Measurements from ENCODE around the gene LOXL1. TPM values are rescaled to one million over a fixed set of nuclear protein-coding genes. Genes with fewer than 3 reads are reported as not detected.
"Not testable (repeated sequence)": the region's sequence is repeated elsewhere in the genome, so short reads cannot be mapped to it uniquely, and the experiment has no call there.

The LOXL1 gene
- total and polyA plus RNA-seq, 2 experiments from 2014 or later: 54.5 to 92.4 TPM

- no peaks in the 10 kb centered on the region for H3K36me3 ChIP-seq
- DNase-seq (ENCODE audit: low read depth in 1 of 2, low spot score in 1 of 2): peak in 1 of 2 donors; percentile 74
- no peak overlapping the region for H3K27ac ChIP-seq
- no peak overlapping the region for H3K4me3 ChIP-seq
- H3K9me3 ChIP-seq (ENCODE audit: low read depth): no peaks in the 10 kb centered on the region
- TF ChIP-seq, protein P1, sequence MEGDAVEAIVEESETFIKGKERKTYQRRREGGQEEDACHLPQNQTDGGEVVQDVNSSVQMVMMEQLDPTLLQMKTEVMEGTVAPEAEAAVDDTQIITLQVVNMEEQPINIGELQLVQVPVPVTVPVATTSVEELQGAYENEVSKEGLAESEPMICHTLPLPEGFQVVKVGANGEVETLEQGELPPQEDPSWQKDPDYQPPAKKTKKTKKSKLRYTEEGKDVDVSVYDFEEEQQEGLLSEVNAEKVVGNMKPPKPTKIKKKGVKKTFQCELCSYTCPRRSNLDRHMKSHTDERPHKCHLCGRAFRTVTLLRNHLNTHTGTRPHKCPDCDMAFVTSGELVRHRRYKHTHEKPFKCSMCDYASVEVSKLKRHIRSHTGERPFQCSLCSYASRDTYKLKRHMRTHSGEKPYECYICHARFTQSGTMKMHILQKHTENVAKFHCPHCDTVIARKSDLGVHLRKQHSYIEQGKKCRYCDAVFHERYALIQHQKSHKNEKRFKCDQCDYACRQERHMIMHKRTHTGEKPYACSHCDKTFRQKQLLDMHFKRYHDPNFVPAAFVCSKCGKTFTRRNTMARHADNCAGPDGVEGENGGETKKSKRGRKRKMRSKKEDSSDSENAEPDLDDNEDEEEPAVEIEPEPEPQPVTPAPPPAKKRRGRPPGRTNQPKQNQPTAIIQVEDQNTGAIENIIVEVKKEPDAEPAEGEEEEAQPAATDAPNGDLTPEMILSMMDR (IDR thresholded peaks at IDR 0.05; ENCODE audit: low read depth, low read length): peak; percentile 51
- H3K4me1 ChIP-seq (ENCODE audit: low read depth): peaks cover 57% of the 10 kb centered on the region
- no peaks in the 10 kb centered on the region for H3K27me3 ChIP-seq
These were observed 9.9 kb downstream of the LOXL1 start for GRCh38 chr15:73936181-73936580.

- H3K27ac ChIP-seq: no peak overlapping the region
- H3K4me3 ChIP-seq: no peak overlapping the region
- no peaks in the 10 kb centered on the region for H3K36me3 ChIP-seq
- no peaks in the 10 kb centered on the region for H3K9me3 ChIP-seq (ENCODE audit: low read depth)
- peaks cover 62% of the 10 kb centered on the region for H3K4me1 ChIP-seq (ENCODE audit: low read depth)
- no peaks in the 10 kb centered on the region for H3K27me3 ChIP-seq
- DNase-seq (ENCODE audit: low read depth in 1 of 2, low spot score in 1 of 2): no peak
- TF ChIP-seq, protein P1 (IDR thresholded peaks at IDR 0.05; ENCODE audit: low read depth, low read length): no peak
These were observed 10.5 kb downstream of the LOXL1 start for GRCh38 chr15:73936588-73937290.

GRCh38 chr15:73937296-73937695, 11.0 kb downstream of the LOXL1 start:
- Histone ChIP-seq H3K9me3 (ENCODE audit: low read depth) (no peaks in the 10 kb centered on the region), H3K36me3 (no peaks in the 10 kb centered on the region), H3K27me3 (no peaks in the 10 kb centered on the region), H3K4me1 (ENCODE audit: low read depth) (peaks cover 60% of the 10 kb centered on the region), H3K27ac (no peak overlapping the region), H3K4me3 (no peak overlapping the region)
- TF ChIP-seq, protein P1 (IDR thresholded peaks at IDR 0.05; ENCODE audit: low read depth, low read length): no peak
- DNase-seq (ENCODE audit: low read depth in 1 of 2, low spot score in 1 of 2): no peak

GRCh38 chr15:73937726-73938125, 11.5 kb downstream of the LOXL1 start:
- no peak overlapping the region for H3K27ac ChIP-seq
- no peak overlapping the region for H3K4me3 ChIP-seq
- H3K9me3 ChIP-seq (ENCODE audit: low read depth): no peaks in the 10 kb centered on the region
- no peak for DNase-seq (ENCODE audit: low read depth in 1 of 2, low spot score in 1 of 2)
- H3K27me3 ChIP-seq: no peaks in the 10 kb centered on the region
- H3K36me3 ChIP-seq: no peaks in the 10 kb centered on the region
- peaks cover 55% of the 10 kb centered on the region for H3K4me1 ChIP-seq (ENCODE audit: low read depth)
- TF ChIP-seq, protein P1 (IDR thresholded peaks at IDR 0.05; ENCODE audit: low read depth, low read length): no peak

GRCh38 chr15:73938516-73938915, 12.3 kb downstream of the LOXL1 start:
- H3K27me3 ChIP-seq; H3K27ac ChIP-seq; H3K9me3 ChIP-seq (ENCODE audit: low read depth); H3K4me3 ChIP-seq; H3K36me3 ChIP-seq; DNase-seq (ENCODE audit: low read depth in 1 of 2, low spot score in 1 of 2): not testable (repeated sequence)
- H3K4me1 ChIP-seq (ENCODE audit: low read depth): peaks cover 52% of the 10 kb centered on the region

- Histone ChIP-seq H3K27me3 (no peaks in the 10 kb centered on the region), H3K4me3 (no peak overlapping the region), H3K27ac (peak overlapping the region; percentile 65), H3K36me3 (no peaks in the 10 kb centered on the region), H3K4me1 (ENCODE audit: low read depth) (peaks cover 59% of the 10 kb centered on the region), H3K9me3 (ENCODE audit: low read depth) (no peaks in the 10 kb centered on the region)
- DNase-seq (ENCODE audit: low read depth in 1 of 2, low spot score in 1 of 2): no peak
- TF ChIP-seq, protein P1 (IDR thresholded peaks at IDR 0.05; ENCODE audit: low read depth, low read length): no peak
These were observed 12.9 kb downstream of the LOXL1 start for GRCh38 chr15:73939138-73939537.

Measured in cardiac muscle cell (in vitro differentiated cells and primary cell).